Astrocyte of the cerebellum (primary cell): ENCODE results near the gene MUS81.

Source experiments
- DNase-seq: peaks from one replicate; pipeline ENCODE4 v3.0.0-alpha.2; 2011; ENCODE audit warnings: low read depth
- H3K4me3 ChIP-seq: 2 replicates; pipeline ENCODE4 v1.5.1; 2011; ENCODE audit warnings: mild to moderate bottlenecking, low read depth, low read length, moderate library complexity
- in situ Hi-C: cut with HindIII; loops from 2 replicates; pipeline ENCODE4 v1.10.0; 2017; ENCODE audit warnings: low sequenced_read_pairs
- TF ChIP-seq, protein P1 (sequence below): IDR thresholded peaks from 2 replicates; pipeline ENCODE4 v1.5.1; 2012; ENCODE audit warnings: low read length, low read depth, moderate library complexity, mild to moderate bottlenecking; ENCODE audit errors: missing control alignments

The MUS81 gene

DNA sequence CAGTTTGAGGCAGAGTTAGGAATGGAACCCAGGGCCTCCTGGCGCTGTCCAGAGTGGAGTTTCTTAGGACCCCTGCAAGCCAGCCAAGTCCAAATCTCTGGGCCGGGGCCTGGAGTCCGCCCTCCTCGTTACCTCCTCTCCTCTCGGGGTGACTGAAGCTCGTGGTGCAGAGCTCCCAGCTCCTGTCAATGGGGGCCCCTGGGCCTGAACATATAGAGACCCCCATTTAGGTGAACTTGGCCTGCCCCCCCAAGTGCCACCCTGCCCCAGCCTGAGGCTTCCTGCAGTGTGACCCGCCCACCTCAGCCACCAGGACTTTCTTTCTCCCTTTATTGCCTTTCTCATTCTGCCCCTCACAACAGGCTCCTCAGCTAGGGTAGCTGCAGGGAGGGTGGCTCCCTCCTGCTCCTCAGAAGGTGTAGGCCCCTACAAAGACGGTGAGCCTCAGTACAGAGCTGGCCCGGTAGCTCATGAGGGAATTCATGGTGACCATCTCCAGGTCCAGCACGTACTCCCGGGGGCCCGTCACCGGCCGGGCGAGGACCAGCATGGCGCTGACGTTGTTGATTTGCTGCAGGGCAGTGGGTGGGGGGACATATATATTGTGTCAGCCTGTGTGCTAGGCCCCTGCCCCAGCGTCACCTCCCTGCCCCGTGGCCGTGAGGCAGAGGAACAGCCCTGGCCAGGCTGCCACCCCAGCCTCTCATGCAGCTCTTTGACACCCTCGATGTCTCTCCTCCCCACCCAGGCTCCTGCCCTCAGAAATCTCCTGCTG is 6.5 kb downstream of the MUS81 start:
- DNase-seq, result no peak
- H3K4me3 ChIP-seq, result no peak overlapping the region
- TF ChIP-seq, protein P1, sequence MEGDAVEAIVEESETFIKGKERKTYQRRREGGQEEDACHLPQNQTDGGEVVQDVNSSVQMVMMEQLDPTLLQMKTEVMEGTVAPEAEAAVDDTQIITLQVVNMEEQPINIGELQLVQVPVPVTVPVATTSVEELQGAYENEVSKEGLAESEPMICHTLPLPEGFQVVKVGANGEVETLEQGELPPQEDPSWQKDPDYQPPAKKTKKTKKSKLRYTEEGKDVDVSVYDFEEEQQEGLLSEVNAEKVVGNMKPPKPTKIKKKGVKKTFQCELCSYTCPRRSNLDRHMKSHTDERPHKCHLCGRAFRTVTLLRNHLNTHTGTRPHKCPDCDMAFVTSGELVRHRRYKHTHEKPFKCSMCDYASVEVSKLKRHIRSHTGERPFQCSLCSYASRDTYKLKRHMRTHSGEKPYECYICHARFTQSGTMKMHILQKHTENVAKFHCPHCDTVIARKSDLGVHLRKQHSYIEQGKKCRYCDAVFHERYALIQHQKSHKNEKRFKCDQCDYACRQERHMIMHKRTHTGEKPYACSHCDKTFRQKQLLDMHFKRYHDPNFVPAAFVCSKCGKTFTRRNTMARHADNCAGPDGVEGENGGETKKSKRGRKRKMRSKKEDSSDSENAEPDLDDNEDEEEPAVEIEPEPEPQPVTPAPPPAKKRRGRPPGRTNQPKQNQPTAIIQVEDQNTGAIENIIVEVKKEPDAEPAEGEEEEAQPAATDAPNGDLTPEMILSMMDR, result no peak
- in situ Hi-C loops, result no loop called here

DNA sequence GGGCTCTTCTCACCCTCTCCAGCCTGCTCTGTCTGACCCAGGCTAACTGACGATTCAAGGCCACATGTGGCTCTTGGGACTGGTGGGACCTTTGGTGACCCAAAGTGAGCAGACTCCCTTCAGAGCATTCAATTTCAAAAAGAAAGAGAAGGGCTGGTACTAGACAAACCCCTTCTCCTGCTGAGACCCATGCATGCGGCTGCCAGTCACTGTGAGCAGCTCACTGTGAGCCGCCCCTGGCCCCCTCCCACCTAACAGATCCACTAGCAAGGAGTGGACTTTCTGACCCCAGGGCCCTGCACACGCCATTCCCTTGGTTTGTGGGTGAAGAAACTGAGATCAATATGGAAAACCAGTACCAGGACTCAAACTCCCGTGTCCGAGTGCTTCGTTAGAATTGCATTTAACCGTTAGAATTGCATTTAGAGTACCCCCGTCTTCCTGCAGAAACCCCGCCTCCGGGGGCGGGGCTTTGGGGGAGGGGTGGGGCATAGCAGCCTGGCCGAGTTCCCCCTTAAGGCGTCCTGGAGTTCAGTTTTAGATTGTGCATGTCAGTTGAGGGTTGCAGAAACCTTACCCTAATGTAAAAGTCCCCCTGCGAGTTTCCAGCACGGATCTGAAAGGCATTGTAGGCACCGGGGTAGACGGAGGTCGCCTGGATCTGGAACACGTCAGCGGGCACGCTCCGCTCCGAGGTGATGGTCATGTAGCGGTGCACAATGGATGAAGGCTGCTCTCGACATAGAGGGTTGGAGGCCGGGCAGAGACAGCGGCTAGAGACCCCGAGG is 7.2 kb downstream of the MUS81 start:
- DNase-seq, result no peak
- no peak overlapping the region for H3K4me3 ChIP-seq
- TF ChIP-seq, protein P1, result no peak
- in situ Hi-C loops, result no loop called here

DNA sequence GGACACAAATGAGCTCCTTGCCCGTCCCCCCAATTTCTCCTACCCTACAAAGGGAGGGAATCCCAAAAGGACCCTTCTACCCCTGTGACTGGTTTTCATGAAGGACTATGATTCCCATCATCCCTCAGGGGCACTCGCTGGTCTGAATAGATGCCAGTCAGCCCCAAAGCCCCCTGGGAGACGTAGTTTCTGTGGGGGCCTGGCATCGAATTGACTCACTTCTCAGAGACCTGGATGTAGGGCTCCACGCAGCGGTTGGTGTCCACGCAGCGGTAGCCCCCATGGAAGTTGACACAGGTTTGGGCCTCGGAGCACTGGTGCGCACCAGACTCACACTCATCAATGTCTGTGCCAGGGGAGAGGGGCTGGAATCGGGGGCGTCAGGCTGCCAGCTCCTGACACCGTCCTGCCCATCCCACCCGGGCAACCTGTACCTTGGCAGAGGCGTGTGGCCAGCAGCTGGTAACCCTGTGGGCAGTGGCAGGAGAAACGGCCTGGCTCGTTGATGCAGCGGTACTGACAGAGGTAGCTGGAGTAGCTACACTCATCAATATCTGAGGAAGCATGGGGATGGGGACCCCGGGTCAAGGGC is 7.9 kb downstream of the MUS81 start:
- H3K4me3 ChIP-seq, result no peak overlapping the region
- in situ Hi-C loops, result no loop called here
- TF ChIP-seq, protein P1, result no peak
- DNase-seq, result no peak

DNA sequence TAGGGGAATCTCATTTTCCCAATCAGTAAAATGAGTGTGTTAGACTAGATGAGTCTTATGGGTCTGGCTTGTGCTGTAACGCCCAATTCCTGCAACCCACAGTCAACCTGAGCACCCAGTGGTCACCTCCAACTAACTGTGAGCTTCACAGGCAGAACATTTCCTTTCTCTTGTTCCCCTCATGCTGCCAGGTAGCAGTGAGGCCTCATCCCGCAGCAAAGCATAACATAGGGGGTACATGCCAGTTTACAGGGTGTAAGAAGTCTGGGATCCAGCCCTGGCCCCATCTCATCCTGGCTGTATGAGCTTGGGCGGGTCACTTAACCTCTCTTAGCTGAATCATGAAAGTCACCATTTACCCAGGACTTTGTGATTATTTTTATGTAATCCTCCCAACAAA is 8.7 kb downstream of the MUS81 start:
- DNase-seq, result no peak
- no peak overlapping the region for H3K4me3 ChIP-seq
- in situ Hi-C loops, result no loop called here
- TF ChIP-seq, protein P1, result no peak

DNA sequence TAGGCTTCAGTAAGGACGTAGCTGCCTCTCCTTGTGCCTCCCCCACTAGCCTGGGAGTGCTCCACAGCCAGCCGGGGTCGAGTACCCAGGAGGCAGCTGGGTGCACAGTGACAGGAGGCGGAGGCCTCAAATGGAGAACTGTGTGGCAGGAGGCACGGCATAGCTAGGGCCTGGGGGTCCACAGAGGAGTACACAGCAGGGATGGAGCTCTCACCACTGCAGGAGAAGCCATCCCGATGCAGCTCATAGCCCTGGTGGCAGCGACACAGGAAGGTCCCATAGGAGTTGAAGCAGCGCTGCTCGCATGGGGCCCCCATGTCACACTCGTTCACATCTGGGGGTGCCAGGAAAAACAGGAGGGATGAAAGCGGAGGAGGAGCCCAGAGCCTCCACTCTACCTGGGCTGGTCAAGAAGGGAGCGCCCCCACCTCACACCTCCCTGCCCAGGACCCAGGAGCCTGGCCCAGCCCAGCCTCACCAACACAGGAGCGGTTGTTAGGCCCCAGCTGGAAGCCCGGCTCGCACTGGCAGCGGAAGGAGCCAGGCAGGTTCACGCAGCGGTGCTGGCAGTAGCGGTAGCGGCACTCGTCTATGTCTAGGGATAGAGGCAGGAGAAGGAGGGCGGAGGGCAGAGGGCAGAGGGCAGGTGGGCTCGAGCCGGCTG is 9.5 kb downstream of the MUS81 start:
- TF ChIP-seq, protein P1, result no peak
- no peak for DNase-seq
- in situ Hi-C loops, result no loop called here
- H3K4me3 ChIP-seq, result no peak overlapping the region

DNA sequence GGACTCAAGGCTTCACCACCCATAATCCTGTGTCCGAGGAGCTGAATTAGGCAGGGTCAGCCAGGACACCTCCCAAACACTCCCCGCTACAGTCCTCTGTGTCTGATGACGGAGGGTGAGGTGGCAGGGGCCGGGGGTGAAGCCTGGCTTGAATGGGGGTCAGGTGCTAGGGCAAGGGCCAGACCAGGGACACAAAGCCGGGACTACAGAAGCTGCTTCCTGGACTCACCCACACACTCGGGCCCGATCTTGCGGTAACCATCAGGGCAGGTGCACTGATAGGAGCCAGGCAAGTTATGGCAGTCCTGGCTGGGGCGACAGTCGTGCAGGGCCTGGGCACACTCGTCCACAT is 10.1 kb downstream of the MUS81 start:
- in situ Hi-C loops, result no loop called here
- no peak overlapping the region for H3K4me3 ChIP-seq
- TF ChIP-seq, protein P1, result no peak
- no peak for DNase-seq
